H9 (cell line): Measurements from ENCODE around the gene ABHD4. TPM values are rescaled to one million over a fixed set of nuclear protein-coding genes. Genes with fewer than 3 reads are reported as not detected.

Source experiments
- DNase-seq: peaks from one replicate; pipeline ENCODE4 v3.0.0-alpha.2; 2017
- H2AFZ ChIP-seq: one replicate; pipeline ENCODE4 v1.6.1; 2013; ENCODE audit warnings: mild to moderate bottlenecking, low read length, control low read depth, moderate library complexity
- H2AK5ac ChIP-seq: 2 replicates; pipeline ENCODE4 v1.6.1; 2013; ENCODE audit warnings: low read length, control low read depth, mixed read lengths; ENCODE audit not compliant: insufficient read length
- H2BK120ac ChIP-seq: one replicate; pipeline ENCODE4 v1.6.1; 2013; ENCODE audit warnings: low read depth, mild to moderate bottlenecking, low read length, control low read depth, inconsistent platforms; ENCODE audit not compliant: poor library complexity, severe bottlenecking
- H2BK12ac ChIP-seq: 2 replicates; pipeline ENCODE4 v1.6.1; 2013; ENCODE audit warnings: low read length, control low read depth, mixed read lengths, low read depth; ENCODE audit not compliant: insufficient read length
- H2BK15ac ChIP-seq: 2 replicates; pipeline ENCODE4 v1.6.1; 2013; ENCODE audit warnings: low read depth, low read length, control low read depth
- H2BK20ac ChIP-seq: one replicate; pipeline ENCODE4 v1.6.1; 2013; ENCODE audit warnings: low read depth, mild to moderate bottlenecking, low read length, control low read depth, inconsistent platforms; ENCODE audit not compliant: poor library complexity, severe bottlenecking
- H2BK5ac ChIP-seq: 2 replicates; pipeline ENCODE4 v1.6.1; 2013; ENCODE audit warnings: low read length, control low read depth, mixed read lengths; ENCODE audit not compliant: insufficient read length
- H3K14ac ChIP-seq: 2 replicates; pipeline ENCODE4 v1.6.1; 2013; ENCODE audit warnings: low read length, control low read depth; ENCODE audit not compliant: insufficient read depth
- H3K18ac ChIP-seq: 2 replicates; pipeline ENCODE4 v1.6.1; 2013; ENCODE audit warnings: low read depth, mild to moderate bottlenecking, mixed read lengths, low read length, control low read depth; ENCODE audit not compliant: insufficient read length
- H3K23ac ChIP-seq: 2 replicates; pipeline ENCODE4 v1.6.1; 2013; ENCODE audit warnings: low read length, control low read depth, mixed read lengths, low read depth; ENCODE audit not compliant: insufficient read length
- H3K23me2 ChIP-seq: 2 replicates; pipeline ENCODE4 v1.6.1; 2013; ENCODE audit warnings: low read depth, mild to moderate bottlenecking, mixed read lengths, low read length, control low read depth; ENCODE audit not compliant: insufficient read length, poor library complexity, severe bottlenecking
- H3K27ac ChIP-seq: 2 replicates; pipeline ENCODE4 v1.5.1; 2013; ENCODE audit warnings: low read length, control low read depth, mixed read lengths, low read depth; ENCODE audit not compliant: insufficient read length
- H3K27me3 ChIP-seq: 2 replicates; pipeline ENCODE4 v1.6.1; 2013; ENCODE audit warnings: low read length, control low read depth, inconsistent platforms; ENCODE audit not compliant: insufficient read depth
- H3K4ac ChIP-seq: 2 replicates; pipeline ENCODE4 v1.6.1; 2013; ENCODE audit warnings: low read depth, mild to moderate bottlenecking, control low read depth, inconsistent platforms, low read length, moderate library complexity
- H3K4me1 ChIP-seq: 2 replicates; pipeline ENCODE4 v1.6.1; 2013; ENCODE audit warnings: low read length, control low read depth, inconsistent platforms; ENCODE audit not compliant: insufficient read depth
- H3K4me2 ChIP-seq: 2 replicates; pipeline ENCODE4 v1.6.1; 2013; ENCODE audit warnings: low read length, control low read depth, mixed read lengths; ENCODE audit not compliant: insufficient read length, insufficient read depth
- H3K56ac ChIP-seq: 2 replicates; pipeline ENCODE4 v1.6.1; 2013; ENCODE audit warnings: low read depth, mild to moderate bottlenecking, mixed read lengths, low read length, control low read depth; ENCODE audit not compliant: insufficient read length
- H3K79me1 ChIP-seq: 2 replicates; pipeline ENCODE4 v1.6.1; 2013; ENCODE audit warnings: low read depth, mild to moderate bottlenecking, moderate library complexity, low read length, control low read depth, inconsistent platforms; ENCODE audit not compliant: insufficient read depth, poor library complexity, severe bottlenecking
- H3K79me2 ChIP-seq: 2 replicates; pipeline ENCODE4 v1.6.1; 2013; ENCODE audit warnings: low read length, control low read depth, inconsistent platforms; ENCODE audit not compliant: insufficient read depth
- H3K9ac ChIP-seq: 2 replicates; pipeline ENCODE4 v1.6.1; 2013; ENCODE audit warnings: low read length, control low read depth, mixed read lengths; ENCODE audit not compliant: insufficient read length; ENCODE audit errors: extremely low read depth
- H3K9me3 ChIP-seq: one replicate; pipeline ENCODE4 v1.6.1; 2013; ENCODE audit warnings: low read depth, low read length, inconsistent platforms; ENCODE audit not compliant: control insufficient read depth
- H3T11ph ChIP-seq: one replicate; pipeline ENCODE4 v1.6.1; 2013; ENCODE audit warnings: mild to moderate bottlenecking, low read length, control low read depth, inconsistent platforms
- H4K20me1 ChIP-seq: one replicate; pipeline ENCODE4 v1.6.1; 2013; ENCODE audit not compliant: control insufficient read depth, insufficient read length, insufficient read depth
- H4K5ac ChIP-seq: 2 replicates; pipeline ENCODE4 v1.6.1; 2013; ENCODE audit warnings: low read depth, mild to moderate bottlenecking, mixed read lengths, low read length, control low read depth; ENCODE audit not compliant: insufficient read length
- H4K8ac ChIP-seq: replicated peaks from 2 replicates; pipeline ENCODE4 v1.6.1; 2013; ENCODE audit warnings: low read length, control low read depth, mixed read lengths, low read depth; ENCODE audit not compliant: insufficient read length
- H4K91ac ChIP-seq: 2 replicates; pipeline ENCODE4 v1.6.1; 2013; ENCODE audit warnings: low read depth, mild to moderate bottlenecking, moderate library complexity, mixed read lengths, low read length, control low read depth; ENCODE audit not compliant: insufficient read length
- H3K27ac Mint-ChIP-seq, 3 experiments: 2 replicates in 2 of 3; 3 replicates in 1 of 3; pipeline ENCODE4 v1.8.0; 2020 to 2021; ENCODE audit warnings: mixed read lengths in 3 of 3, mild to moderate bottlenecking in 1 of 3, moderate library complexity in 1 of 3
- H3K27me3 Mint-ChIP-seq: 2 replicates; pipeline ENCODE4 v1.8.0; 2021; ENCODE audit warnings: low read depth, mild to moderate bottlenecking, moderate library complexity, mixed read lengths
- H3K36me3 Mint-ChIP-seq, 3 experiments: 2 replicates in 2 of 3; 3 replicates in 1 of 3; pipeline ENCODE4 v1.8.0; 2020 to 2021; ENCODE audit warnings: low read depth in 3 of 3, mixed read lengths in 3 of 3; ENCODE audit not compliant: insufficient read depth in 1 of 3
- H3K4me1 Mint-ChIP-seq, 2 experiments: 2 replicates each; pipeline ENCODE4 v1.8.0; 2020; ENCODE audit warnings: mixed read lengths in 2 of 2
- H3K4me3 Mint-ChIP-seq, 2 experiments: 2 replicates in 1 of 2; 3 replicates in 1 of 2; pipeline ENCODE4 v1.8.0; 2020 to 2021; ENCODE audit warnings: mild to moderate bottlenecking in 2 of 2, mixed read lengths in 2 of 2, moderate library complexity in 1 of 2
- H3K9me3 Mint-ChIP-seq, 2 experiments: 2 replicates in 1 of 2; 3 replicates in 1 of 2; pipeline ENCODE4 v1.8.0; 2020; ENCODE audit warnings: mild to moderate bottlenecking in 2 of 2, mixed read lengths in 2 of 2, moderate library complexity in 1 of 2
- WGBS: extraction: QIAGEN DNeasy Blood & Tissue Kit; methylation state at CpG from one replicate; pipeline ENCODE4 v1.1.7; 2013; ENCODE audit warnings: missing lambda C conversion rate, low lambda C conversion rate, mixed read lengths; ENCODE audit not compliant: insufficient read length; ENCODE audit errors: extremely low coverage; 5-methylcytosine and 5-hydroxymethylcytosine counted together
- total RNA-seq: library from RNA; stranded (reverse); gene quantifications from 2 replicates; pipeline ENCODE4 v1.2.1, GENCODE V29; 2021
- TF ChIP-seq, protein P1 (sequence below): fragments of 200-600 bp; sonication (generic); conservative IDR thresholded peaks from 3 replicates; pipeline ENCODE4 v1.8.0; 2021; ENCODE audit warnings: antibody characterized with exemption, mild to moderate bottlenecking

Gene ABHD4
- total RNA-seq, 1 experiment from 2014 or later = 21.8 TPM

GRCh38 chr14:22552827-22553076 is 45.3 kb upstream of the ABHD4 start:
- Histone ChIP-seq H2BK15ac (no peak overlapping the region), H2BK5ac (no peak overlapping the region), H2BK20ac (no peak overlapping the region), H4K5ac (no peak overlapping the region), H3K4ac (no peak overlapping the region), H4K91ac (no peak overlapping the region), H3K4me1 (peaks cover 6% of the 10 kb centered on the region; the same call in 1 of the 2 replicates), H2BK120ac (no peak overlapping the region), H3K23me2 (no peaks in the 10 kb centered on the region), H3K9me3 (no peaks in the 10 kb centered on the region), H3T11ph (no peak overlapping the region), H3K79me1 (no peaks in the 10 kb centered on the region), H3K56ac (no peak overlapping the region), H2AK5ac (no peak overlapping the region), H3K27ac (no peak overlapping the region), H3K4me2 (no peak overlapping the region), H3K79me2 (no peaks in the 10 kb centered on the region), H2AFZ (no peak overlapping the region), H4K20me1 (no peaks in the 10 kb centered on the region), H4K8ac (no peak overlapping the region), H2BK12ac (no peak overlapping the region), H3K14ac (no peak overlapping the region), H3K9ac (no peak overlapping the region), H3K27me3 (no peaks in the 10 kb centered on the region), H3K18ac (no peak overlapping the region), H3K23ac (no peak overlapping the region)
- peak overlapping the region in 2 of 3 experiments; percentile 88 to 94; a peak in 3 of 7 replicates for H3K27ac Mint-ChIP-seq
- TF ChIP-seq, protein P1, sequence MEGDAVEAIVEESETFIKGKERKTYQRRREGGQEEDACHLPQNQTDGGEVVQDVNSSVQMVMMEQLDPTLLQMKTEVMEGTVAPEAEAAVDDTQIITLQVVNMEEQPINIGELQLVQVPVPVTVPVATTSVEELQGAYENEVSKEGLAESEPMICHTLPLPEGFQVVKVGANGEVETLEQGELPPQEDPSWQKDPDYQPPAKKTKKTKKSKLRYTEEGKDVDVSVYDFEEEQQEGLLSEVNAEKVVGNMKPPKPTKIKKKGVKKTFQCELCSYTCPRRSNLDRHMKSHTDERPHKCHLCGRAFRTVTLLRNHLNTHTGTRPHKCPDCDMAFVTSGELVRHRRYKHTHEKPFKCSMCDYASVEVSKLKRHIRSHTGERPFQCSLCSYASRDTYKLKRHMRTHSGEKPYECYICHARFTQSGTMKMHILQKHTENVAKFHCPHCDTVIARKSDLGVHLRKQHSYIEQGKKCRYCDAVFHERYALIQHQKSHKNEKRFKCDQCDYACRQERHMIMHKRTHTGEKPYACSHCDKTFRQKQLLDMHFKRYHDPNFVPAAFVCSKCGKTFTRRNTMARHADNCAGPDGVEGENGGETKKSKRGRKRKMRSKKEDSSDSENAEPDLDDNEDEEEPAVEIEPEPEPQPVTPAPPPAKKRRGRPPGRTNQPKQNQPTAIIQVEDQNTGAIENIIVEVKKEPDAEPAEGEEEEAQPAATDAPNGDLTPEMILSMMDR = no peak
- H3K4me3 Mint-ChIP-seq = no peak overlapping the region
- no peaks in the 10 kb centered on the region for H3K36me3 Mint-ChIP-seq
- H3K9me3 Mint-ChIP-seq = no peaks in the 10 kb centered on the region; a peak in 1 of 5 replicates
- WGBS = no CpG with 5 or more reads among the region's 2 CpGs
- peaks cover 3% of the 10 kb centered on the region; the same call in 1 of the 2 replicates for H3K27me3 Mint-ChIP-seq
- DNase-seq = no peak
- H3K4me1 Mint-ChIP-seq = peaks cover 42 to 44% of the 10 kb centered on the region in 2 experiments
